Dermis microvascular lymphatic vessel endothelial cell (primary cell): ENCODE data around the gene ALDH1B1. TPM values are rescaled to one million over a fixed set of nuclear protein-coding genes. Genes with fewer than 3 reads are reported as not detected.
"Not testable (repeated sequence)": the region's sequence is repeated elsewhere in the genome, so short reads cannot be mapped to it uniquely, and the experiment has no call there.

ENCODE experiments used
- DNase-seq, 2 donors: peaks; one replicate each; pipeline versions ENCODE4 v3.0.0 to v3.0.0-alpha.2; 2010; ENCODE audit warnings: low read depth in 2 of 2
- total RNA-seq: library from RNA; depleted of rRNA; stranded (reverse); fragments of >200 nt; gene quantifications from 2 replicates; pipeline ENCODE4 v1.2.1, GENCODE V29; 2014

ALDH1B1 gene
- total RNA-seq, 1 donor from 2014 or later = 10.5 TPM

DNA sequence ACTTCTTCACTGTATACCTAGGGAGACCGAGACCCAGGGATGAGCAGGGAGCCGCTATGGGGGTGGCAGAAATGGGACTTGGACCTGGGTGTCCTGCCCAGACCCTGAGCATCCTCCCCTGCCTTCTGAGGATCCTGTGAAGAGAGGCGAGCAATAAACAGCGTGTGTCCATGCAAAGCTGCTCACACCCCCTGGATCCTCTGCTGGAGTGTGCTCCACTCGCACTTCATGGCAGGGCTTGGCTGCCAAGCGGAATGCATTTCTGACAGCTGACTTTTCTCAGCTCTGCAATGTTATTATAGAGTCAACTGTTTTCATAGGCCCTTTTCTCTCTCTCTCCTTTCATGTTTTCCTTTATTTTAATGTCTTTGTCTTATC, 31.0 kb upstream of the ALDH1B1 start:
- no peak for DNase-seq

DNA sequence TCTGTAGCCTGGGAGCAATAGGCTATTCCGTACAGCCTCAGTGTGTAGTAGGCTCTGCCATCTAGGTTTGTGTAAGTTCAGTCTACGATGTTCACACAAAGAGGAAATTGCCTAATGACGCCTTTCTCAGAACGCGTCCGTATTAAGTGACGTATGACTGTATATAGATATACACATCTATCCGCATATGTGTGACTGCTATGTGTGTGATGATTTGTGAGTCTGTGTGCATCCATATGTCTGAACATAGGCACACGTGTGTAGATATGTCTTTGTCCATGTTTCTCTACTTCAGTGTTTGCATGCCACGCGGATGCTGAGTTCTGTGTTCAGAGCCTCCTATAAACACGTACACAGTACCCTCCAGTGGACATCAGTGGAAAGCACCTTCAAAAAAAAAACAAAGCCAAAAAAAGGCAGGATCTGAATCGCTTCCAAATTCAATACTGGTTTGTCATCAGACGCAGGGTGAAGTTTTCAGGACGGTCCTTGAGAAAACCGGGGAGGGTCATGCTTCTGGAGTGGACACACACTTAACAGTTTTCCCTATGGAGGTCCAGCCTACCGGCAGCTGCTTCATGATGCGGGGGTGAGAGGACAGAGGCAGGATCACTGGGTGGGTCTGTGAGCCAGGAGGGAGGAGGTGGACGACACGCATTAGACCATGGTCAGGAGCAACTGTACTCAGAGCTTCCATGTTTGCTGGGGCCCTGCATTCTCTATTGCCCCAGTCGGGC, 29.5 kb upstream of the ALDH1B1 start:
- DNase-seq = peak; percentile 61 to 70

DNA sequence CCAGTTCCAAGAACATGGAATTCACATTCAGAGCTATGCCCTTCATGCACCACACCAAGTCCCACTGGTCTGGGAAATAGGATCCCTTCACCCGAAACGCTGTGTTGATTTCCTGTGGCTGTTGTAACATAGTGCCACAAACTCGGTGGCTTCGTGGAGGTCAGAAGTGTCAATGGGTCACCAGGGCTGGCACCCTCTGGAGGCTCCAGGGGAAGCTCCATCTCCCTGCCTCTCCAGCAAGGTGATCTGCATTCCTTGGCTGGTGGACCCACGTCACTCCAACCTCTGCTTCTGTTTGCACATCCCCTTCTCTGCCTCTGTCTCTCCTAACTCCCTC, 28.9 kb upstream of the ALDH1B1 start:
- no peak for DNase-seq

DNA sequence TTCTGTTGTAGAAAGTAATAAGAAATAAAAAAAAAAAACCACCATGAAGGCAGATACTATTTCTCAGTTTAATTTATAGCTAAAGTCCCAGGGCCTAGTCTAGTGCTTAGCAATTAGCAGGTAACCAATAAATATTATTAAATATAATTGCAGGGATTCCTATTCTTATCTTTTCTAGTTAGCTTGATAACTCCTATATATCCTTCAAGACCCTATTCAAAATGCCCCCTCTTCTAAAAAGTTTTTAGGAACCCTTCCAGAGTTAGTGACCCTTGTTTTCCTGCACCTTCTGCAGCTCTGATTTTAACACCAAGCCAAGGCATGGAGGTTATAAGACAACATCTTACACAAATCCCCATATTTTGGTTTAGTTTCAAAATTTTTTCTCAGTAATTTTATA, 24.6 kb upstream of the ALDH1B1 start:
- DNase-seq = no peak

DNA sequence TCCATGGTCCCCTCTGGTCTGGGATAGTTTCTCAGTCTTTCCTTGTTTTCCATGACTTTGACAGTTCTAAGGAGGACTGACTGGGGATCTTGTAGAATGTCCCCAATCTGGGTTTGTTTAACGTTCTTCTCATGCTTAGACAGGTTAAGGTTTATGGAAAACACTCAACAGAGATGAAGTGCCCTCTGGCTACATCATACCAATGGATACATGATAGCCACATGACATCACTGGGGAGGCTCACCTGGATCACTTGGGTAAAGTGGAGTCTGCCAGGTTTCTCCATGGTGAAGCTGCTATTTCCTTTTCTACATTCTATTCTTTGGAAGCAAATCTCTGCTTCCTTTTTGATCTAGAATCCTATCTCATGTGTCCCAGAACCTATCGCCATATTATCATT, 23.8 kb upstream of the ALDH1B1 start:
- no peak for DNase-seq

DNA sequence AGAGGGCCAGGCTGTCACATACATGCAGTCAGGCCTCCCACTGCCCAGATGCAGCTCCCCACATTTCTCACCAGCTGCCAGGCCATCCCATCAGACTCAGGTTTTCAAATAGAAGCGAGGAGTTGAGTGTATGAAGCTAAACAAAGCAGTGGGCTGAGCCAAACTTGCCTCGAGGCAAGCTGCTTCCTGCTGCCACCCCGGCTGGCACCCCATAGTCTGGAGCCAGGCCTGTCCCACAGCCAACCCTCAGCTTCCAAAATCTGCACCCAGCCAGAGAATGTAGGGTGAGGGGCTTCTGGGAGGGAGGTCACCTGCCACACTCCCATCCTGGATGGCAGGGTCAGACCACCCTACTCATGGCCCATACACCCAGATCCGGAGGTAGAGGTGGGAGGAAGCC, 22.3 kb upstream of the ALDH1B1 start:
- DNase-seq = no peak

DNA sequence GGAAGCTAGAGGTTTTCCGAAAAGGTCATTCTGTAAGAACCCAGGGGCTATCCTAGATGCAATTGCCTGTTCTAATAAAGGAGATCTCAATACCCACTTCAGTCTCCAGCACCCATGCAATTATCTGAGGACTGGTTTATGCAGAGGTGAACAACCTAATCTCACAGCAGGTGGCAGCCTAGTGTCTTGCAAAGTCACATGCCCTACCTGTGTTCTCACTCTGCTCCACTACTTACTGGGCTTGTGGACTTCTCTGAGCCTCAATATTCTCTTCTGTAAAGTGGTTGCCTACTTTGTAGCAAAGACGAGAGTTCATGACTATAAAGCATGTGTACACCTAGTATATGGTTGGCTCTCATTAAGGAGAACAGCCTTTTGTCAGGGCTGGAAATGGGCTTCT, 21.0 kb upstream of the ALDH1B1 start:
- peak; percentile 11 to 23 for DNase-seq

DNA sequence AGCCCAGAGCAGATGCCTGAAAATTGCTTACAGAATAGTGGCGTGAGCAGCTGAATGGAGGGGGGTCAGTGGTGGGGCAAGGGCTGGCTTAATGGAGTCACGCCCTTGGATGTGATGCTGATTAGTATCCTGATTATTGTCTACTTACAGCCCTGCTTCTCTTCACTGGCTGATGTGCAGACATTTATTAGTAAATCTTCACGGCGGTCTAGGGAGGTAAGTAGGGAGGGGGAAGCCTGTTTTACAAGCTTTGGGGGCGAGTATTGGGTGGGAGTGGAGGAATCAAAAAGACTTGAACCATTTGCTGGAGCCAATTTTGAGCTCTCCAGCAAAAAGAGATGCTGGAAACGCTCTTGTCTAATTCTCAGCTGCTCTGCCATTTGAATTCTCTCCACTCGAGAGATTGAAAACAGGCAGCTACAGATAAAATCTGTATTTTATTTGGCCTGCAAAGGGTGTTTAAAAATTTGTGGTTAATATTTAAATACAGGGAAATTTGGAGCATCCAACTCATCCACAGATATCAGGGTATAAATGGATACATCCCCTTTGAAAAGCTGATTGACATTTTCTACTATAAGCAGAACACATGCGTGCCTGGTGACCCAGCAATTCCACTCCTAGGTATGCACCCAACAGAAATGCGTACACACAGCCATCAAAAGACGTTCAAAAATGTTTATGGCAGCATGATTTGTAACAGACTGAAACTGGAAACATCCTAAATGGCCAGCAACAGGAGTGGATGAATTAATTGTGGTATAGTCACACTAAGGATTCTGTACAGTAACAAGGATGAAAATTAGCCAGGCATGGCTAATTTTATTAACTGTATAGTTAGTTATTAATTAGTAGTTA, 19.5 kb upstream of the ALDH1B1 start:
- no peak for DNase-seq

DNA sequence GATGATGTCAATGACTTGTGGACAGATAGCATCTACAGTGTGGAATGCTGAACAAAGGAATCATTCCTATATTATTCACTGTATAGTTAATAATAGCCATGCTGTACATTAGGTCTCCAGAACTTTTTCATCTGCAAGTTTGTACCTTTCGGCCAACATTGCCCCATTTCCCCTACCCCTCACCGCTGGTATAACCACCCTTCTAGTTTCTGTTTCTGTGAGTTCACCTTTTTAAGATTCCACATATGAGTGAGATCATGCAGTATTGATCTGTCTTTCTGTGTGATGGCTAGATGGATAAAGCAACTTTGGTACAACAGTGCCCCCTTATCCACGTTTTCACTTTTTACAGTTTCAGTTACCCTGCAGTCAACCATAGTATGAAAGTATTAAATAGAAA, 18.8 kb upstream of the ALDH1B1 start:
- DNase-seq = no peak

DNA sequence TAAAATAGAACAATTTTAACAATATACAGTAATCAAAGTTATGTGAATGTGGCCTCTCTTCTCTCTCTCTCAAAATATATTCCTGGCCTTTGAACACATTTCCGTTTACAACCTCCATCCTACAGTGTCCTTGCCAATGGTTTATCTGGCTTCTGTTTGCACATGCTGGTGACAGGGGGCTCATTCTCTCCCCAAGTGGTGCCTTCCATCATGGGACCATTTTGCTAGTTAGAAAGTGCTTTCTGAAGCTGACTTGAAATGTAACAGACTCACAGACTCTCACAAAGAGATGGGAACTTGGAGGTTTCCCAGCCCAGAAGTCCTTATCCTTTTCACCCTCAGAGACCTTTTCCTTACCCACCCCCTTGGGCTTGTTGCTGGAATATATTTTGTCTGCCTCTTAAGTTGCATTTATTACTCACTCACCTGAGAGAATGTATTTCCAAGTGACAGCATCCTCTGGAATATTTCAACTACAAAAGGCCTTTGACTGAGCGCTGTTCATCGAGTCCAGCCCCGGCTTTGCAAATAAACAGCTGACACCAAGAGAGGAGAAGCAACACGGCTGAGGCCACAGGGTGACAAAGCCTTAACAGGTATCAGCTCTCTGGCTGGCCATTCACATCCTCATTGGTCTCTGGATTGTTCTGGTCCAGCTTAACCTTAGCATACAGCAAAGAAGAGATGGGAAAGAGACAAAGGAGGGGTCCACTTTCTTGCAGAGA, 17.5 kb upstream of the ALDH1B1 start:
- no peak for DNase-seq

DNA sequence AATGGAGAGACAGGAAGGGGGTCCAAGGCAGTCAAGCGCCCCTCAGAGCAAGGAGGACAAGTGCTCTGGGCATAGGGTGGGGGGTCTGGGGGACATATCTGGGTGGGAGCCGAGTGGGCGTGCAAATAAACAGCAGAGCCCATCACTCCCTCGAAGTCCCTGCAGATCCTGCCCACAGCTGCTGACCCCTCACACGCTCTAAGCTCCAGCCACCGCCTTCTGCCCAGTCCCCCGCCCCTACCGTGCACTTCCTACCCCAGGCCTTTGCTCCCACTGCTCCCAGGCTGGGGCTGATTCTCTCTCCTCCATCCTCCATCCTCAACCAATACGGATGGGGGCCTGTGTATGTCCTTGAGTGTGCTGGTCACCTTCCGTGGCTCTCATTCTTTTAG, 16.9 kb upstream of the ALDH1B1 start:
- DNase-seq = no peak

DNA sequence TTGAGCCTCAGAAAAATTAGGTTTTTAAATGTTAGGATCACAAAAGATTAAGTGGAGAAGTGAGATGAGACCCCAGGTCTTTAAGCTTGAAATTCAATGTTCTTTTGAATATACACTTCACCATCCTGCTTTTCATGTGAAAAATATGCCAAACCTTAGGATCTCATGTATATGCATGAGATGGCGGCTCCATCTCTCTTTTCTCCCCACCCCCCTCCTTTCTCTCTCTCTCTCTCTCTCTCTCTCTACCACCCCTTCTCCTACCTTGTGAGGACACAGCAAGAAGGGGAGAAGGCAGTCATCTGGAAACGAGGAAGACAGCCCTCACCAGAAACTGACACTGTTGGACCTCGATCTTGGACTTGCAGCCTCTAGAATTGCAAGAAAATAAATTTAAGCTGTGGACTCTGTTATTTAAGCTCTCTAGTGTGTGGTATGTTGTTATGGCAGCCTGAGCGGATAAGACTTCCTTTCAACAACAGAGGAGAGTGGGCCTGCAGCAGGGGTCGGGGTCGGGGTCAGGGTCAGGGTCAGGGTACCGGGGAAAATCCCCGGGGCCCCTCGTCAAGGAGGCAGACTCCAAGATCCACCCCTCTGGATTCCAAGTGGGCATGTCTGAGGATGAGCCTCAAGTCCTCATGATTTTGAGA, 16.4 kb upstream of the ALDH1B1 start:
- DNase-seq = no peak

DNA sequence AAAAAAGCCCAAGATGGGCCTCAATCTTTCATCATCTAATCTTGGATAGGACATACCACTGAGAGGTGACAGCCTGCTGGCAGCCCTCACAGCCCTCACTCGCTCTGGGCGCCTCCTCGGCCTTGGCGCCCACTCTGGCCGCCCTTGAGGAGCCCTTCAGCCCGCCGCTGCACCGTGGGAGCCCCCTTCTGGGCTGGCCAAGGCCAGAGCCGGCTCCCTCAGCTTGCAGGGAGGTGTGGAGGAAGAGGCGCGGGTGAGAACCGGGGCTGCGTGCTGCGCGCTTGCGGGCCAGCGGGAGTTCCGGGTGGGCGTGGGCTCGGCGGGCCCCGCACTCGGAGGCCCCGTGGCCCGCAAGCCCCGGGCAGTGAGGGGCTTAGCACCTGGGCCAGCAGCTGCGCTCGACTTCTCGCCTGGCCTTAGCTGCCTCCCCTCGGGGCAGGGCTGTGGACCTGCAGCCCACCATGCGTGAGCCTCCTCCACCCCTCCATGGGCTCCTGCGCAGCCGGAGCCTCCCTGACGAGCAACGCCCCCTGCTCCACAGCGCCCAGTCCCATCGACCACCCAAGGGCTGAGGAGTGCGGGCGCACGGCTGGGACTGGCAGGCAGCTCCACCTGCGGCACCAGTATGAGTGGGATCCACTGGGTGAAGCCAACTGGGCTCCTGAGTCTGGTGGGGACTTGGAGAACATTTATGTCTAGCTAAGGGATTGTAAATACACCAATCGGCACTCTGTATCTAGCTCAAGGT, 15.0 kb upstream of the ALDH1B1 start:
- not testable (repeated sequence) for DNase-seq

DNA sequence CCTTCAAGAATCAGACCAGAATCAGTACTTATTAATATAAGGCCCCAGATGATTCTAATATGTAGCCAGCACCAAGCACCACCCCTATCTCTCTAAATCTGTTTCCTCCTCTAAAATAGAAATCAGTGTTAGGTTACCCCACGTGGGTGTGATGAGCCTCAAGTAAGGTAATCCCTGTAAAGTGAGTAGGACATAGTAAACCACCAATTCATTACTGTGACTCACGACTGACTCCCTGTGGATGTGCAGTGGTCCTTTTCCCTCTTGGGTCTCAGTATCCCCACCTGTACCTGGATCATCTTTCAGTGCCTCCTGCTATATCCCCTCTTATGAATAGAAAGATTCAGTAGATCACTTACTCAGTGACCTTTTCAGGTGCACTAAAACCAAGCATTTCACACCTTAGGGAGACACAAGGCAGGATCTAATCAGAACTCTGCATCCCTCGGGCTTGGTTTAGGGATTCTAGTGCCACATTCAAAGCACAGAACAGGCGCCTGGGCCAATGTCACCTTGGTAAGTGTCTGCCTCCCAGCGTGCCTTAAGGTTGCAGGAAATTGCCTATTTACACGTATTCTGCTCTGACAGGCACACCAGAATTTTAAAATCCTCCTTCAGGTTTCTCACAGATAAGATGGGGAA, 12.2 kb upstream of the ALDH1B1 start:
- no peak for DNase-seq

DNA sequence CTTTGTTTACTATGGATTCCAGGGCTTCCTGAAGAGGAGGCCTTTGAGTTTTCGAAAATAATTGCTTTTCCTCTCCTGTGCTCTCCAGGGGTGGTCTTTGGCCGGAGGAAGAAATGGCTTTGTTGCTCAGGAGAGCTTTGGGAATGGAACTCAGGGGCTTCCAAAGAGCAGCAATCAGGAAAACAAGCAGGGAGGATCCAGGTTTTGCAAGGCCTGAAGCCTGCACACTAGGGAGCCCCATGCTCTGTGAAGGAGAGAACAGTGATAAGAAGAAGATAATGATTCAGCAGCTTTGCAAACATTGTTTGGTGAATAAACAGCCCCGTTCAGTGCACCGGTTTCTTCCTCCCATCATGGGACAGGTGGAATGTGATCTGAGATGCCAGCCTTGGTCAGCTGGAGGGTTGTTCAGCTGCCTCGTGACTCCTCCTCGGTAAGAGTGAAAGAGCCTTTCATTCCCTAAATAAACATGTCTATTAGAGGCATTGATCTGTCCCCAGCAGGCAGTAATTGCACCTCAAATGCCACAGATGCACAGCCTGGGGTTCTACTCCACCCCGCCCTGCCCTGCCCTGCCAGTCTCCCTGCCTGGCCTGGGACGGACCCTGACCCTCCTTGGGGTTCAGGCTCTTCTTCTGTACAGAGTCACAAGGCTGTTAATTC, 11.5 kb upstream of the ALDH1B1 start:
- no peak for DNase-seq

DNA sequence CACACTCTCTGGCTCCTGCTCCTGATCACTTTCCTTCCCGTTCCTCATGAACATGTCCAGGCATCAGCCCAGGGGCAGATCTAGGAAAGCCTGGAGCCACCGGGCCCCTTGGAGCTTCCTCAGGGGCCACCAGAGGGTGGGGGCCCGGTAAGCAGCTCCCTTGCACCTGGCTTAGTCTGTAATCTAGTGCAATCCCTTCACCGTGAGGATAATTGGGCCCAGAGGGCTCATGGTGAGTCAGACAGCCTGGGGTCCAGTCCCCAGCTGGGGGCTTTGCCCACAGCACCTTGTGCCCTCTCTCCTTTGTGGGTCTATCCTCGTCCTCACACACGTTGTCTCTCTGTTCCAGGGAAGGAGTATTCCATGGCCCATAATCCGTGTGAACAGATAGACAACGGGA, 10.4 kb upstream of the ALDH1B1 start:
- DNase-seq = no peak

DNA sequence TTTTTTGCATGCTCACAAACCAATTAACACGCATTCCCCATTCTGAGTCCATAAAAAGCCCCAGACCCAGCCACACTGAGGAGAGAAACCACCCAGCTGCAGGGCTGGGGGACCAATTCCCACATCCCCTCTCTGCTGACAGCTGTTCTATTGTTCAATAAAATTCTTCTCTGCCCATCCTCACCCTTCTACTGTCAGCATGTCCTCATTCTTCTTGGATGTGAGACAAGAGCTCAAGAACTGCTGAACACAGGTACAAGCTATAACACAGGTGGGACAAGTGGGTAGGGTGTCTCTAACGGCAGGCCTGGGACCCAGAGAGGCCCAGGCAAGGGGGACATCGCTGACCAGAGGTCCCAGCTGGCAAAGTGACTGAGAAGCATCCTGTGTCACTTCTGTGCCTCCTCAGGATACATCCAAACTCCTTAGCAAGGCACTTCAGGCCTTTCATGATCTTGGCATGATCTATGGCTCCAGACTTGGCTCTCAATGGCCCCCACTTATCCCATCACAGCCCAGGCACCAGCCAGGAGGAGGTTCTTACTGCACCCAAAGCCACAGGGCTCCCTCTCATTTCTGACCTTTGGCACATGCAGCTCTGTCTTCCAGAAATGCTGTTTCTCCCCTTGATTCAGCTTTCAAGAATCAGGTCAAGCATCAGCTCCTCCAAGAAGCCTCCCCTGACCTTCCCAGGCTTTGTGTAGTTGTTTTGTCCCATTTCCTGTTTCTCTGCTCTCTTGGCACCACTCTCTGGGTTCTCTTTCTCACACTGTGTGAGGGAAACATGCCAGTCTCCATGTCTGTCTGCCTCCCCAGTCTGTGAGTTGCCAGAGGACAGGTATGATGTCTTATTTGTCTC, 7.3 kb upstream of the ALDH1B1 start:
- DNase-seq = no peak

DNA sequence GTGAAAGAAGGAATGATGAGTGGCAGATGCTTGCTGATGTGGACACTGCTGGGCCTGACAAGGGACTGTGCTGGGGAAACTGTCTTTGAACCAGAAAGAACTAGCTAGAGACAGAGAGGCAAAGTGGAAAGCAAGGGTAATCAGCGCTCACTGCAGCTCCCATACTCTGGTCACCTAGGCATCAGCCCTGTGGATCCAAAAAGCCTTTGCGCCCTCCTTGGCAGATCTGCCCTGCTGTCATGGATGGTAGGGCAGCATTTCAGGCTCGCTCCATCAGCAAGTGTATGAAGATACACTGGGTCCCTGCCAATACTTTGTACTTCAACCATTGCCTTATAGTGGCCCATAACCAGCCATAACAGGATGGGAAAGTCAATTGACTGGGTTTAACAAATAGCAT, 6.6 kb upstream of the ALDH1B1 start:
- DNase-seq = no peak

DNA sequence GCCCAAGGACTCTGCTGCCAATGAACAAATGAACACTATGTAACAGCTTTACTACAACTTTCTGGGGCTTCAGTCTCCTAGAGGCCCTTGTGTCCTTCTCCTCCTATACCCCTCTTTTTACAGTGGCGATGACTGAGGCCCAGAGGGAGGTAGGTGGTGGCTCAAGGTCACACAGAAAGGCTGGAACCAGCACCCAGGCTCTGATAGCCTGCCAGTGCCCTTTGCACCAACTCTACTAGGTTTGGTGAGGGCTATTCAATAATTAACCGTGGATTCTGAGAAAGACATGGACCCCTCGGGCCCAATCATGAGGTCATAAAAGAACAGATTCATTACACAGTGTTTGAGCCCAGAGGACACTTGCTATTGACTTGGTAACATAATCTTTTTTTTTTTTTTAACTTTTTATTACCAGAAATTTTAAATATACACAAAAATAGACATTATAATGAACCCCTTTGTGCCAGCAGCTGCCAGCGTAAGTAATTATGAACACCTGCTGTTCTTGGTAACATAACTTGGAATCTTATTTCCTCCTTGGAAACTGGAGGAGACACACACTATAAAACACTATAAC, 6.1 kb upstream of the ALDH1B1 start:
- no peak for DNase-seq
